AG04449 (cell line): ENCODE data around the gene UBASH3A.

ENCODE experiments used
- CTCF ChIA-PET: fragments of 350-600 bp; formaldehyde crosslinking; extraction: SDS; loops from one replicate; lab custom pipeline; 2021; ENCODE audit warnings: antibody characterized with exemption; lab: Yijun Ruan, JAX
- POLR2A ChIA-PET: fragments of 400-600, 350-600 bp; formaldehyde crosslinking; extraction: SDS; loops from one replicate; lab custom pipeline; 2020; ENCODE audit warnings: antibody characterized with exemption, inconsistent platforms; lab: Yijun Ruan, JAX
- DNase-seq: peaks from one replicate; pipeline ENCODE4 v3.0.0-alpha.2; 2010; ENCODE audit warnings: low read depth, low spot score
- H3K4me3 ChIP-seq: 2 replicates; pipeline ENCODE4 v1.5.1; 2011; ENCODE audit warnings: low read depth, mild to moderate bottlenecking, control low read depth, low read length
- TF ChIP-seq, protein P1 (sequence below): IDR thresholded peaks from one replicate; pipeline ENCODE4 v1.5.1; 2011; ENCODE audit warnings: mild to moderate bottlenecking, moderate library complexity, low read length, control low read depth, inconsistent platforms; ENCODE audit not compliant: insufficient read depth; ENCODE audit errors: missing control alignments

UBASH3A gene

DNA sequence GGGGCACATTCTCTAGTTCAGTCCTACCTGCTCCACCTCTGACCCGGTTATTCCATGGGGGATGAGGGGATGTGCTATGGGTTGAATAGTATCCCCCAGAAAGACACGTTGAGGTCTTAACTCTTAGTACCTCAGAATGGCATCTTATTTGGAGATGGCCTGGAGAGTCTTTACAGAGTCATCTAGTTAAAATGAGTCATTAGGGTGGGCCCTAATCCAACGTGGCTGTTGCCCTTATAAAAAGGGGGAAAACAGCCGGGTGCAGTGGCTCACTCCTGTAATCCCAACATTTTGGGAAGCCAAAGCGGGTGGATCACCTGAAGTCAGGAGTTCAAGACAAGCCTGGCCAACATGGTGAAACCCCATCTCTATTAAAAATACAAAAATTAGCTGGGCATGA is 13.5 kb upstream of the UBASH3A start:
- ChIA-PET POLR2A (no interaction called here), CTCF (no interaction called here)
- TF ChIP-seq, protein P1, sequence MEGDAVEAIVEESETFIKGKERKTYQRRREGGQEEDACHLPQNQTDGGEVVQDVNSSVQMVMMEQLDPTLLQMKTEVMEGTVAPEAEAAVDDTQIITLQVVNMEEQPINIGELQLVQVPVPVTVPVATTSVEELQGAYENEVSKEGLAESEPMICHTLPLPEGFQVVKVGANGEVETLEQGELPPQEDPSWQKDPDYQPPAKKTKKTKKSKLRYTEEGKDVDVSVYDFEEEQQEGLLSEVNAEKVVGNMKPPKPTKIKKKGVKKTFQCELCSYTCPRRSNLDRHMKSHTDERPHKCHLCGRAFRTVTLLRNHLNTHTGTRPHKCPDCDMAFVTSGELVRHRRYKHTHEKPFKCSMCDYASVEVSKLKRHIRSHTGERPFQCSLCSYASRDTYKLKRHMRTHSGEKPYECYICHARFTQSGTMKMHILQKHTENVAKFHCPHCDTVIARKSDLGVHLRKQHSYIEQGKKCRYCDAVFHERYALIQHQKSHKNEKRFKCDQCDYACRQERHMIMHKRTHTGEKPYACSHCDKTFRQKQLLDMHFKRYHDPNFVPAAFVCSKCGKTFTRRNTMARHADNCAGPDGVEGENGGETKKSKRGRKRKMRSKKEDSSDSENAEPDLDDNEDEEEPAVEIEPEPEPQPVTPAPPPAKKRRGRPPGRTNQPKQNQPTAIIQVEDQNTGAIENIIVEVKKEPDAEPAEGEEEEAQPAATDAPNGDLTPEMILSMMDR, result no peak
- no peak overlapping the region for H3K4me3 ChIP-seq
- DNase-seq, result no peak

DNA sequence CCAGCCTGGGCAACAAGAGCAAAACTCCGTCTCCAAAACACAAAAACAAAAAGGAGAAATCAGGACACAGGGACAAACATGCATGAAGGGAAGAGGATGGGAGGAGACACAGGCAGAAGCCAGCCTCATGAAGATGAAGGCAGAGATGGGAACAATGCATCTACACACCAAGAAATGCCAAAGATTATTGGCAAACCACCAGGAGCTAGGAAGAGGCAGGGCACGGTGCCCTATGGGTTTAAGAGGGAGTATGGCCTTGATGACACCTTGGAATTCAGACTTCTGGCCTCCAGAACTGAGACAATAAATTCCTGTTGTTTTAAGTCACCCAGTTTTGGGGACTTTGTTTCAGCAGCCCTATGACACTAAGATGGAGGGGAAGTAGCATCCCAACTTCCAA is 13.0 kb upstream of the UBASH3A start:
- no peak for DNase-seq
- H3K4me3 ChIP-seq, result no peak overlapping the region
- ChIA-PET POLR2A (no interaction called here), CTCF (interaction anchor here (0.6 kb wide), 1 partner anchor 13 kb away, joined by 3 read pairs; the partner anchor contains the start of gene UBASH3A)
- TF ChIP-seq, protein P1, result no peak

DNA sequence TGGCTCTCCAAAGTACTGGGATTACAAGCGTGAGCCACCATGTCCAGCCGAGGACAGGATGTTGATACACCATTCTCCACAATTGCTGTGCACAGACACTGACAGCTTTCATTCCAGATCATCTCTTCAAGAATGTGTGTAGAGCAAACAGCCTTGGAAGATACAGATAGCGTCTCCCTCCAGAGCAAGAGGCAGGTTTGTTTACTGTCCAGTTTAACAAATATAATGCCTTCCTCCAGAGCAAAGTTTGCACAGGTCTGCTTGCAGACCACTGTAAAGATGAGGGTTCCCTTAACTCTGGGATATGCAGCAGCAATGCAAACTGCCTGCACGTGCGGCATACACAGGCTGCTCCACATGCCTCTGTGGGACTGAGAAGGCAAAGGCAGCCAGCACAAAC is 12.4 kb upstream of the UBASH3A start:
- CTCF ChIA-PET, result interaction anchor here (0.6 kb wide), 1 partner anchor 12 kb away, joined by 3 read pairs; the partner anchor contains the start of gene UBASH3A

DNA sequence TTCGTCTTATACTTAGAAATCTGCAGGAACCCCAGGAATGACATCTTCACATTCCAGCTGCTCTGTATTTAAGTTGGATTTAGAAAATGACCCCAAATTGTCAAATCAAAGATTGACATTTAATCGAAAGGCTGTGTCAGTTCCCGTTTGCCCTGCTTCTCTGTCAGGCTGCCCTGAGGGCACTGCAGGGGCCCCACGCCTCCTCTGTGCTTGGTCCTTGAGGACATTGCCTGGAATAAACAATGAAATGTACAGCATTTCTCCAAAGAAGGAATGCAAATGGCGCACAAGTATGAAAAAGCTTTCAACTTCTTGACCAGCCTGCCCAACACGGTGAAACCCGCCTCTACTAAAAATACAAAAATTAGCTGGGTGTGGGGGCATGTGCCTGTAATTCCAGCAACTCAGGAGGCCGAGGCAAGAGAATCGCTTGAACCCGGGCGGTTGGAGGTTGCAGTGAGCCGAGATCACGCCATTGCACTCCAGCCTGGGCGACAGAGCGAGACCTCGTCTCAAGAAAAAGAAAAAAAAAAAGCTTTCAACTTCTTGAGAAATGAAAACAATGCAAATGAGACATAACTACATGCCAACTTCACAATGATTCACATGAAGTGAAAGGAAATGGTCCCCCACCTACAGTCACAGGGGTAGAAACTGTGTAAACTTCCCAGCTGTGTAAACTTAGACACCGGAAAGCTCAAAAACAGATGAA is 10.8 kb upstream of the UBASH3A start:
- H3K4me3 ChIP-seq, result no peak overlapping the region
- POLR2A ChIA-PET, result no interaction called here
- no peak for DNase-seq
- TF ChIP-seq, protein P1, result no peak
- CTCF ChIA-PET, result interaction anchor here (0.8 to 1.4 kb wide), 2 partner anchors 11 to 12 kb away, joined by 3 to 4 read pairs; no protein-coding TSS in a partner anchor

More for the DNA sequence above, 12.4 kb upstream of the UBASH3A start:
- no peak for DNase-seq
- POLR2A ChIA-PET, result no interaction called here
- TF ChIP-seq, protein P1, result no peak
- H3K4me3 ChIP-seq, result no peak overlapping the region

DNA sequence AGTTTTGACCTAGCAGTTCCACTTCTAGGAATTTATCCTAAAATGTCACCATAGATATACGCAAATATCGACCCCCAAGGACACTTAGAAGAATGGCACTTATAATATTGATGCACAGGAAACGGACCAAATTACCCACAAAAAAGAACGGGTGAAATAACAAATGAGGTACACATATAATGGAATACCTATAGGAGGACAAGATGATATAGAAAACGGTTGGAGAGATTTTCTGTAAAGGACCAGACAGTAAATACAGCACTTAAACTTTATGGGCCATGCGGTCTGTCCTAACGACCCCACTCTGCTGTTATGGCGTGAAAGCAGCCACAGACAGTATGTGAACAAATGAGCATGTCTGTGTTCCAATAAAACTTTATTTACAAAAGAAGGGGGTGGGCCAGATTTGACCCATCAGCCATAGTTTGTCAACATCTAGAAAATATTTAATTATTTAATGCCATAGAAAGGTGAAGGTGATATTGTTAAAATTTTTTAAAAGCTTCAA is 10.2 kb upstream of the UBASH3A start:
- ChIA-PET CTCF (interaction anchor here (0.8 to 1.4 kb wide), 2 partner anchors 12 kb away, joined by 3 to 4 read pairs; no protein-coding TSS in a partner anchor), POLR2A (no interaction called here)
- no peak overlapping the region for H3K4me3 ChIP-seq
- TF ChIP-seq, protein P1, result no peak
- DNase-seq, result no peak

DNA sequence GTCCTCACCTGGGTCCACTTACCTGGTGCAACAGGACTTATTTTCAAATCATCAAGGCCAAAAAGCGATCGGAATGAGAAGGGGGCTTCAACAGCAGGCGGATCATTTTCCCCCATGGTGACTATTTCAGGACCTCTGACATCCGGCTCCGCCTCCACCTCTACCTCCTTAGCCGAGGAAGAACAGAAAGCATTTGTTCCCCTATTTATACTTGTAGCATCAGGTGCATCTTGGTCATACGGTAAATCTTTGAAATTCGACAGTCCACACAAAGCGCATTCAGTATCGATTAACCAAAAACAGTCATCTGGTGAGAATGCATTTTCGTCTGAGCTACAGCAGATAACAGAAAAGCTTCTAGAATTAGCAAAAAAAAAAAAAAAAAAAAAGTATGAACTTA is 8.4 kb upstream of the UBASH3A start:
- no peak overlapping the region for H3K4me3 ChIP-seq
- DNase-seq, result no peak
- ChIA-PET CTCF (no interaction called here), POLR2A (no interaction called here)
- TF ChIP-seq, protein P1, result no peak
